Activated CD4-positive, CD25-positive, alpha-beta regulatory T cell (primary cell): ENCODE data around the gene AKT2.

Experiments used
- DNase-seq, 4 experiments: peaks; one replicate each; lab custom pipeline; 2025; lab: John Stamatoyannopoulos, UW

AKT2 gene

GRCh38 chr19:40184273-40184672 lies 100.9 kb downstream of the AKT2 start:
- DNase-seq: no peak
